ENCODE measurements around the gene SLC35F2.
"Not testable (repeated sequence)": the region's sequence is repeated elsewhere in the genome, so short reads cannot be mapped to it uniquely, and the experiment has no call there.

The SLC35F2 gene

GRCh38 chr11:107858217-107859070, at the start of gene SLC35F2:
Gene SLC35F2, minus strand, starts transcription at chr11:107858787. Its CDS starts 20 bp downstream, at chr11:107858767.
- Histone ChIP-seq H3K27ac (ENCODE audit: low read depth, low read length) (peak within 1 kb of the TSS; percentile 88), H3K9me3 (ENCODE audit: control insufficient read depth, insufficient read depth, low read length) (no peaks in the 10 kb centered on the region), H3K4me3 (ENCODE audit: low read depth, low read length) (peak within 1 kb of the TSS; percentile 85), H3K9ac (ENCODE audit: low read depth, low read length) (peak within 1 kb of the TSS; percentile 75), H3K36me3 (ENCODE audit: control insufficient read depth, insufficient read depth, low read length) (no peaks in the 10 kb centered on the region), H3K4me1 (ENCODE audit: control insufficient read depth, insufficient read depth, low read length) (peaks cover 6% of the 10 kb centered on the region), H3K27me3 (ENCODE audit: control insufficient read depth, insufficient read depth, low read length) (peaks cover 11% of the 10 kb centered on the region)

- no peak overlapping the region for H3K27ac ChIP-seq (ENCODE audit: low read depth, low read length)
- no peak overlapping the region for H3K9ac ChIP-seq (ENCODE audit: low read depth, low read length)
- no peak overlapping the region for H3K4me3 ChIP-seq (ENCODE audit: low read depth, low read length)
- no peaks in the 10 kb centered on the region for H3K9me3 ChIP-seq (ENCODE audit: control insufficient read depth, insufficient read depth, low read length)
- no peaks in the 10 kb centered on the region for H3K27me3 ChIP-seq (ENCODE audit: control insufficient read depth, insufficient read depth, low read length)
- no peaks in the 10 kb centered on the region for H3K36me3 ChIP-seq (ENCODE audit: control insufficient read depth, insufficient read depth, low read length)
- no peaks in the 10 kb centered on the region for H3K4me1 ChIP-seq (ENCODE audit: control insufficient read depth, insufficient read depth, low read length)
Observed at GRCh38 chr11:107908211-107908610, 49.6 kb upstream of the SLC35F2 start.

GRCh38 chr11:107898270-107898669, 39.7 kb upstream of the SLC35F2 start:
- Histone ChIP-seq H3K27ac (ENCODE audit: low read depth, low read length) (no peak overlapping the region), H3K4me3 (ENCODE audit: low read depth, low read length) (no peak overlapping the region), H3K9ac (ENCODE audit: low read depth, low read length) (no peak overlapping the region), H3K27me3 (ENCODE audit: control insufficient read depth, insufficient read depth, low read length) (no peaks in the 10 kb centered on the region), H3K36me3 (ENCODE audit: control insufficient read depth, insufficient read depth, low read length) (no peaks in the 10 kb centered on the region), H3K9me3 (ENCODE audit: control insufficient read depth, insufficient read depth, low read length) (no peaks in the 10 kb centered on the region), H3K4me1 (ENCODE audit: control insufficient read depth, insufficient read depth, low read length) (no peaks in the 10 kb centered on the region)

- H3K4me1 ChIP-seq (ENCODE audit: control insufficient read depth, insufficient read depth, low read length) = peaks cover 15% of the 10 kb centered on the region
Observed at GRCh38 chr11:107882095-107882820, 23.7 kb upstream of the SLC35F2 start.

GRCh38 chr11:107881471-107881870, 22.9 kb upstream of the SLC35F2 start:
- not testable (repeated sequence) for H3K27ac ChIP-seq (ENCODE audit: low read depth, low read length); H3K27me3 ChIP-seq (ENCODE audit: control insufficient read depth, insufficient read depth, low read length); H3K36me3 ChIP-seq (ENCODE audit: control insufficient read depth, insufficient read depth, low read length); H3K9ac ChIP-seq (ENCODE audit: low read depth, low read length); H3K9me3 ChIP-seq (ENCODE audit: control insufficient read depth, insufficient read depth, low read length); H3K4me3 ChIP-seq (ENCODE audit: low read depth, low read length)
- peaks cover 15% of the 10 kb centered on the region for H3K4me1 ChIP-seq (ENCODE audit: control insufficient read depth, insufficient read depth, low read length)

More at GRCh38 chr11:107882095-107882820, 23.7 kb upstream of the SLC35F2 start:
- Histone ChIP-seq H3K9ac (ENCODE audit: low read depth, low read length) (no peak overlapping the region), H3K9me3 (ENCODE audit: control insufficient read depth, insufficient read depth, low read length) (no peaks in the 10 kb centered on the region), H3K4me3 (ENCODE audit: low read depth, low read length) (no peak overlapping the region), H3K27ac (ENCODE audit: low read depth, low read length) (no peak overlapping the region), H3K36me3 (ENCODE audit: control insufficient read depth, insufficient read depth, low read length) (no peaks in the 10 kb centered on the region), H3K27me3 (ENCODE audit: control insufficient read depth, insufficient read depth, low read length) (no peaks in the 10 kb centered on the region)

GRCh38 chr11:107876141-107876540, 17.6 kb upstream of the SLC35F2 start:
- H3K4me3 ChIP-seq (ENCODE audit: low read depth, low read length) = no peak overlapping the region
- no peaks in the 10 kb centered on the region for H3K9me3 ChIP-seq (ENCODE audit: control insufficient read depth, insufficient read depth, low read length)
- no peak overlapping the region for H3K9ac ChIP-seq (ENCODE audit: low read depth, low read length)
- no peaks in the 10 kb centered on the region for H3K36me3 ChIP-seq (ENCODE audit: control insufficient read depth, insufficient read depth, low read length)
- no peaks in the 10 kb centered on the region for H3K27me3 ChIP-seq (ENCODE audit: control insufficient read depth, insufficient read depth, low read length)
- H3K4me1 ChIP-seq (ENCODE audit: control insufficient read depth, insufficient read depth, low read length) = peaks cover 4% of the 10 kb centered on the region; the same call in 1 of the 2 replicates
- H3K27ac ChIP-seq (ENCODE audit: low read depth, low read length) = no peak overlapping the region

GRCh38 chr11:107864591-107864990, 6.0 kb upstream of the SLC35F2 start:
- Histone ChIP-seq H3K9ac (ENCODE audit: low read depth, low read length) (no peak overlapping the region), H3K4me1 (ENCODE audit: control insufficient read depth, insufficient read depth, low read length) (no peaks in the 10 kb centered on the region), H3K27me3 (ENCODE audit: control insufficient read depth, insufficient read depth, low read length) (no peaks in the 10 kb centered on the region; the same call in 1 of the 2 replicates), H3K9me3 (ENCODE audit: control insufficient read depth, insufficient read depth, low read length) (no peaks in the 10 kb centered on the region), H3K27ac (ENCODE audit: low read depth, low read length) (no peak overlapping the region), H3K36me3 (ENCODE audit: control insufficient read depth, insufficient read depth, low read length) (no peaks in the 10 kb centered on the region), H3K4me3 (ENCODE audit: low read depth, low read length) (no peak overlapping the region)

GRCh38 chr11:107860688-107861087, 2.1 kb upstream of the SLC35F2 start:
- no peaks in the 10 kb centered on the region for H3K36me3 ChIP-seq (ENCODE audit: control insufficient read depth, insufficient read depth, low read length)
- no peak overlapping the region for H3K27ac ChIP-seq (ENCODE audit: low read depth, low read length)
- peaks cover 11% of the 10 kb centered on the region for H3K27me3 ChIP-seq (ENCODE audit: control insufficient read depth, insufficient read depth, low read length)
- no peak overlapping the region for H3K9ac ChIP-seq (ENCODE audit: low read depth, low read length)
- H3K4me3 ChIP-seq (ENCODE audit: low read depth, low read length) = no peak overlapping the region
- peaks cover 6% of the 10 kb centered on the region for H3K4me1 ChIP-seq (ENCODE audit: control insufficient read depth, insufficient read depth, low read length)
- no peaks in the 10 kb centered on the region for H3K9me3 ChIP-seq (ENCODE audit: control insufficient read depth, insufficient read depth, low read length)

GRCh38 chr11:107860240-107860620, 1.6 kb upstream of the SLC35F2 start:
- not testable (repeated sequence) for H3K27ac ChIP-seq (ENCODE audit: low read depth, low read length); H3K36me3 ChIP-seq (ENCODE audit: control insufficient read depth, insufficient read depth, low read length); H3K9me3 ChIP-seq (ENCODE audit: control insufficient read depth, insufficient read depth, low read length); H3K4me1 ChIP-seq (ENCODE audit: control insufficient read depth, insufficient read depth, low read length); H3K9ac ChIP-seq (ENCODE audit: low read depth, low read length)
- peak overlapping the region; percentile 85 for H3K4me3 ChIP-seq (ENCODE audit: low read depth, low read length)
- peaks cover 11% of the 10 kb centered on the region for H3K27me3 ChIP-seq (ENCODE audit: control insufficient read depth, insufficient read depth, low read length)

- H3K9me3 ChIP-seq (ENCODE audit: control insufficient read depth, insufficient read depth, low read length) = no peaks in the 10 kb centered on the region
- peak overlapping the region; percentile 85 for H3K4me3 ChIP-seq (ENCODE audit: low read depth, low read length)
- H3K9ac ChIP-seq (ENCODE audit: low read depth, low read length) = peak overlapping the region; percentile 30
- H3K27ac ChIP-seq (ENCODE audit: low read depth, low read length) = peak overlapping the region; percentile 88
- no peaks in the 10 kb centered on the region for H3K36me3 ChIP-seq (ENCODE audit: control insufficient read depth, insufficient read depth, low read length)
- peaks cover 11% of the 10 kb centered on the region for H3K27me3 ChIP-seq (ENCODE audit: control insufficient read depth, insufficient read depth, low read length)
- peaks cover 6% of the 10 kb centered on the region for H3K4me1 ChIP-seq (ENCODE audit: control insufficient read depth, insufficient read depth, low read length)
Observed at GRCh38 chr11:107859459-107860239, 1.1 kb upstream of the SLC35F2 start.

Data from HUES48 (cell line).